ENCODE results near the gene KLHL15. TPM values are rescaled to one million over a fixed set of nuclear protein-coding genes. Genes with fewer than 3 reads are reported as not detected.

Gene KLHL15
- total RNA-seq, 1 donor from 2014 or later: 5.0 TPM

GRCh38 chrX:24020306-24020876, 6.6 kb downstream of the KLHL15 start:
- Mint-ChIP-seq H3K4me3 (ENCODE audit: unreplicated experiment) (no peak overlapping the region), H3K27ac (ENCODE audit: unreplicated experiment) (no peak overlapping the region), H3K4me1 (ENCODE audit: low read depth, unreplicated experiment) (no peaks in the 10 kb centered on the region), H3K9me3 (ENCODE audit: unreplicated experiment) (peaks cover 1% of the 10 kb centered on the region), H3K36me3 (ENCODE audit: unreplicated experiment) (no peaks in the 10 kb centered on the region), H3K27me3 (ENCODE audit: unreplicated experiment) (no peaks in the 10 kb centered on the region)
- no peak for DNase-seq
- TF ChIP-seq CTCF (IDR thresholded peaks at IDR 0.05; ENCODE audit: partially characterized antibody, unreplicated experiment): no peak

GRCh38 chrX:24019448-24019847, 7.5 kb downstream of the KLHL15 start:
- Mint-ChIP-seq H3K27ac (ENCODE audit: unreplicated experiment) (no peak overlapping the region), H3K36me3 (ENCODE audit: unreplicated experiment) (no peaks in the 10 kb centered on the region), H3K4me1 (ENCODE audit: low read depth, unreplicated experiment) (no peaks in the 10 kb centered on the region), H3K9me3 (ENCODE audit: unreplicated experiment) (peaks cover 1% of the 10 kb centered on the region), H3K4me3 (ENCODE audit: unreplicated experiment) (no peak overlapping the region), H3K27me3 (ENCODE audit: unreplicated experiment) (no peaks in the 10 kb centered on the region)
- TF ChIP-seq CTCF (IDR thresholded peaks at IDR 0.05; ENCODE audit: partially characterized antibody, unreplicated experiment): no peak
- no peak for DNase-seq

- no peak overlapping the region for H3K4me3 Mint-ChIP-seq (ENCODE audit: unreplicated experiment)
- H3K9me3 Mint-ChIP-seq (ENCODE audit: unreplicated experiment): peaks cover 1% of the 10 kb centered on the region
- no peaks in the 10 kb centered on the region for H3K4me1 Mint-ChIP-seq (ENCODE audit: low read depth, unreplicated experiment)
- no peak for TF ChIP-seq CTCF (IDR thresholded peaks at IDR 0.05; ENCODE audit: partially characterized antibody, unreplicated experiment)
- H3K27me3 Mint-ChIP-seq (ENCODE audit: unreplicated experiment): no peaks in the 10 kb centered on the region
- no peak overlapping the region for H3K27ac Mint-ChIP-seq (ENCODE audit: unreplicated experiment)
- DNase-seq: no peak
- H3K36me3 Mint-ChIP-seq (ENCODE audit: unreplicated experiment): no peaks in the 10 kb centered on the region
Observed at GRCh38 chrX:24018809-24019208, 8.2 kb downstream of the KLHL15 start.

GRCh38 chrX:24017674-24018073, 9.3 kb downstream of the KLHL15 start:
- no peaks in the 10 kb centered on the region for H3K36me3 Mint-ChIP-seq (ENCODE audit: unreplicated experiment)
- peaks cover 1% of the 10 kb centered on the region for H3K9me3 Mint-ChIP-seq (ENCODE audit: unreplicated experiment)
- H3K27me3 Mint-ChIP-seq (ENCODE audit: unreplicated experiment): no peaks in the 10 kb centered on the region
- no peak overlapping the region for H3K27ac Mint-ChIP-seq (ENCODE audit: unreplicated experiment)
- no peaks in the 10 kb centered on the region for H3K4me1 Mint-ChIP-seq (ENCODE audit: low read depth, unreplicated experiment)
- DNase-seq: no peak
- no peak overlapping the region for H3K4me3 Mint-ChIP-seq (ENCODE audit: unreplicated experiment)
- TF ChIP-seq CTCF (IDR thresholded peaks at IDR 0.05; ENCODE audit: partially characterized antibody, unreplicated experiment): no peak

GRCh38 chrX:24014388-24015018, 12.5 kb downstream of the KLHL15 start:
- H3K4me3 Mint-ChIP-seq (ENCODE audit: unreplicated experiment): no peak overlapping the region
- TF ChIP-seq CTCF (IDR thresholded peaks at IDR 0.05; ENCODE audit: partially characterized antibody, unreplicated experiment): no peak
- no peak for DNase-seq
- H3K27me3 Mint-ChIP-seq (ENCODE audit: unreplicated experiment): peaks cover 2% of the 10 kb centered on the region
- H3K9me3 Mint-ChIP-seq (ENCODE audit: unreplicated experiment): no peaks in the 10 kb centered on the region
- no peaks in the 10 kb centered on the region for H3K4me1 Mint-ChIP-seq (ENCODE audit: low read depth, unreplicated experiment)
- H3K27ac Mint-ChIP-seq (ENCODE audit: unreplicated experiment): no peak overlapping the region
- no peaks in the 10 kb centered on the region for H3K36me3 Mint-ChIP-seq (ENCODE audit: unreplicated experiment)

Data from glutamatergic neuron (in vitro differentiated cells).